K562 (cell line): Measurements from ENCODE around the gene GPC1. TPM values are rescaled to one million over a fixed set of nuclear protein-coding genes. Genes with fewer than 3 reads are reported as not detected.

Experiments used
- HNRNPL ChIP-seq: fragments of 200-400 bp; formaldehyde crosslinking; IDR thresholded peaks from 2 replicates; pipeline ENCODE4 v1.6.1; 2017; ENCODE audit warnings: low read depth, mild to moderate bottlenecking, low read length
- ZNF592 ChIP-seq: fragments of 450-650 bp; IDR thresholded peaks from 2 replicates; pipeline ENCODE4 v1.6.1; 2017; ENCODE audit warnings: antibody characterized with exemption, mild to moderate bottlenecking
- ZNF778 ChIP-seq: fragments of 450-650 bp; formaldehyde crosslinking; IDR thresholded peaks from 2 replicates; pipeline ENCODE4 v1.4.0; 2020; ENCODE audit warnings: mild to moderate bottlenecking, moderate library complexity
- polyA plus RNA-seq, 8 experiments: library from polyadenylated mRNA; depleted of rRNA in 4 of 8; stranded (reverse) in 5 of 8; unstranded in 3 of 8; fragments of >200 nt; fragmentation: Nextera tagmentation in 2 of 8; fragmentation: Illumina TruSeq in 1 of 8; extraction: Ambion mirVana in 2 of 8; extraction: Trizol in 1 of 8; gene quantifications; 2 replicates each; pipeline versions ENCODE4 v1.2.1 to v1.2.3, GENCODE V29; 2011 to 2014; ENCODE audit warnings: inconsistent platforms in 1 of 8, missing spikeins in 1 of 8
- total RNA-seq, 7 experiments: library from RNA; depleted of rRNA in 6 of 7; stranded (reverse); fragments of >200 nt in 6 of 7; fragmentation: Illumina TruSeq in 2 of 7; extraction: Trizol in 2 of 7; gene quantifications; 2 replicates each; pipeline versions ENCODE4 v1.2.1 to v1.2.3, GENCODE V29; 2011 to 2021; ENCODE audit warnings: low replicate concordance in 1 of 7
- TF ChIP-seq, protein P1 (sequence below), 2 experiments: IDR thresholded peaks; 2 replicates each; pipeline ENCODE4 v1.6.1; 2012; ENCODE audit warnings: improper control_type of control experiment in 2 of 2, low read depth in 2 of 2, low read length in 2 of 2, borderline replicate concordance in 1 of 2

GPC1 gene
- total and polyA plus RNA-seq, 9 of the 15 experiments (the other 6 are each of a cell fraction or from before 2014, with no cell fraction given) = 0.07 to 0.82 (median 0.14) TPM; not detected in 3

GRCh38 chr2:240395448-240395847 lies 40.0 kb upstream of the GPC1 start (continued):
- TF ChIP-seq, protein P1, sequence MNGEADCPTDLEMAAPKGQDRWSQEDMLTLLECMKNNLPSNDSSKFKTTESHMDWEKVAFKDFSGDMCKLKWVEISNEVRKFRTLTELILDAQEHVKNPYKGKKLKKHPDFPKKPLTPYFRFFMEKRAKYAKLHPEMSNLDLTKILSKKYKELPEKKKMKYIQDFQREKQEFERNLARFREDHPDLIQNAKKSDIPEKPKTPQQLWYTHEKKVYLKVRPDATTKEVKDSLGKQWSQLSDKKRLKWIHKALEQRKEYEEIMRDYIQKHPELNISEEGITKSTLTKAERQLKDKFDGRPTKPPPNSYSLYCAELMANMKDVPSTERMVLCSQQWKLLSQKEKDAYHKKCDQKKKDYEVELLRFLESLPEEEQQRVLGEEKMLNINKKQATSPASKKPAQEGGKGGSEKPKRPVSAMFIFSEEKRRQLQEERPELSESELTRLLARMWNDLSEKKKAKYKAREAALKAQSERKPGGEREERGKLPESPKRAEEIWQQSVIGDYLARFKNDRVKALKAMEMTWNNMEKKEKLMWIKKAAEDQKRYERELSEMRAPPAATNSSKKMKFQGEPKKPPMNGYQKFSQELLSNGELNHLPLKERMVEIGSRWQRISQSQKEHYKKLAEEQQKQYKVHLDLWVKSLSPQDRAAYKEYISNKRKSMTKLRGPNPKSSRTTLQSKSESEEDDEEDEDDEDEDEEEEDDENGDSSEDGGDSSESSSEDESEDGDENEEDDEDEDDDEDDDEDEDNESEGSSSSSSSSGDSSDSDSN (IDR thresholded peaks at IDR 0.05; ENCODE audit: borderline replicate concordance in 1 of 2, low read depth in 2 of 2, low read length in 2 of 2) = no peak
- TF ChIP-seq ZNF778 (no peak), ZNF592 (no peak), HNRNPL (no peak)
